HG02943 (cell line): ENCODE data around the gene PSMB5.
A peak's percentile ranks its signal among the peaks of the same experiment; 100 is the strongest.

Experiments
- ATAC-seq: cut with Tn5 transposase; IDR thresholded peaks from one replicate; pipeline ENCODE4 v1.9.1; 2021; ENCODE audit warnings: mild to moderate bottlenecking, low read depth, moderate library complexity; ENCODE audit not compliant: unreplicated experiment

Gene PSMB5

DNA sequence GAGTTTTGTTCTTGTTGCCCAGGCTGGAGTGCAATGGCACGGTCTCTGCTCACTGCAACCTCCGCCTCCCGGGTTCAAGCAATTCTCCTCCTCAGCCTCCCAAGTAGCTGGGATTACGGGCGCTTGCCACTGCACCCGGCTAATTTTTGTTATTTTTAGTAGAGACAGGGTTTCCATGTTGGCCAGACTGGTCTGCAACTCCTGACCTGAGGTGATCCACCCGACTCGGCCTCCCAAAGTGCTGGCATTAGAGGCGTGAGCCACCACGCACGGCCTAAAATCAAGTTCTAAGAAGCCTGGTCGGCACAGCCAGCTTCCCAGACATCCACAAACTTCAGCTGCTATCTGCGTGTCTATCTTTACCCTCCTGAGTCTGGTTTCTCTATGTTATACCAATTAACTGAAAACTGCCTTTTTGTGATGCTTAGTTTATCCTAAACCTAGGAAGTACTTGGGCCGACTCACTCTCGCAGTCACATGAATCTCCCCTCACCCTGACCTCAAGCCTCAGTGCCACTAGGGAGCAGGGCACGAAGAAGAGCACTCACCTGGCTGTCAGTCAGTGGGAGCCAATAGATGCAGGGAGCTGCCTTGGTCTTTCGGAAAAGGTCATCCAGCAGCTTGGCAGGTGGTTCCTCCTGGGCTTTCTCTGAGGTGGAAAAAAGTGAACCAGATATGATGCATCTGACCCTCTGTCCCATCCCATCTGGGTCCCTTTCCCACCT is 26.0 kb upstream of the PSMB5 start:
- ATAC-seq, result no peak

GRCh38 chr14:23058654-23059504 is 24.2 kb upstream of the PSMB5 start:
- ATAC-seq, result no peak

GRCh38 chr14:23057757-23058653 is 23.3 kb upstream of the PSMB5 start:
- ATAC-seq, result peak; percentile 59

DNA sequence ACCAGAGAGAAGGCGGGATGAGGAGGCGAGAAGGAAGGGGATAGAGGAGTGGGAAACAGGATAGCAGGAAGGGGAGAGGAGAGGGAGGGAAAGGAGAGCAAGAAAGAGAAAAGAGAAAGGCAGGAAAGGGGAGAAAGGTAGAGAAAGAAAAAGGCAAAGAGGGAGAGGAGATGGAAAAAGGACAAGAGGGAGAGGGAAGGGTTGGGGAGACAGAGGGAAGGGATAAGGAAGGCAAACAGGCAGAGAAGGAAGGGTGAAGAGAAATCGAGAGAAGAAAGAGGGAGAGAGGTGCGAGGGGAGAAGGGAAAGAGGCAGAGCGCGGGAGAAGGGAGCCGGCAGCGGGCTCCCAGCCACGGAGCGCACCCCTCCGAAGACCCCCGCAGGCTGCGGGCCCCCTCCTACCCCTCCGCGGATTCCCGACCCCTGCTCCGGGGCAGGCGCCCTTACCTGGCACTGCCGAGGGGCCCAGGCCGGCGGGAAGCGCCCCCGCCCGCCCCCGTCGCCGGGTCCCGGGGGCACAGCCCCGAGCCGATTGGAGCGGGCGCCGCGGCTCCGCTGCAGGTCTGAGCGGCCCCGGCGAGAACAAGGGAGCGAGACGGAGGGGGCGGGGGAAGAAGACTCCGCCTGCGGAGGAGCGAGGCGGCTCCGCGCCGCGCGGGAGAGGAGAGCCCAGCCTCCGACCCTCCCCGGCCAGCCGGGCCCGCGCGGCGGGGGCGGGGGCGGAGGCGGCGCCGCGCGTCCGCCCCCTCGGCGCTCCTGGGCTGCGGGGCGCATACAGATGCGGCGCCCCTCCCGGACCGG is 22.5 kb upstream of the PSMB5 start, which contains the start of gene CDH24:
Gene CDH24 (minus strand): TSS at position 565 of the 801 bp plus-strand sequence. CDS start 1,787 bp downstream, outside the sequence.
- no peak for ATAC-seq

DNA sequence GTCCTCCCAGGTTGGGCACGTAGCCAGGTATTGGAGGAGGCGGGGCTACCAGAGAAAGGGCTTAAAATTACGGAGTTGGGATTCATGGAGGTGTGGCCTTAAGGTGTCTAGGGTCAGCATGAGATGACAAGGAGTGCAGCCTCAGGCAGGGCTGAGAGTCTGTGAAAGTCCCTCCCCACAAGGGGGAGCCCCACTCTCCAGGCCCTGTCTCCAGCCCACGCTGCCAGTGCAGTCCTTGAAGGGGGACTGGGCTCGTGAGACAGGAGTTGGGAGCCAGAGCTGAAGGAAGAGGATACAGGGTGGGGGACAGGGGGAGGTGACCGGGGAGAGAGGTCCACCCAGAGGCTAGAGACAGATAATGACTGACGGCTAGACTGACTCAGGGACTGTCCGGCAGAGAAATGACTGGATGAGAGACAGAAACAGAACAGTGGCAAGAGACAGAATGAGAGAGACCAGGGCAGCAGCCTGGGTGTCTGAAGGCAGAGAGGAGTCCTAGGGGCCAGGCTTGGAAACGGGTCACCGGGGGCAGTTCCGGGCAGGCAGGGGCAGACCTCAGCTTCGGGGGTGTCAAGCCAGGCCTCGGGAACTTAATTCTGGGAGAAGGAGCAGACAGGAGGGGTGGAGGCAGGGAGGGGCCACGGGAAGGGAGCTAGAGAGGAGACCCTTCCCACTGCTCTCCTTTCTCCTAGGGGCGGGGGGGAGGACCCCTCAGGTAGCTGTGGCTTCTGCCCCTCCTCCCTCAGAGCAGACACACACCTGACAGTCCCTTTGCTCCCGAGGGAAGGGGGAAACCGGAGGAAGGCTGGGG is 21.6 kb upstream of the PSMB5 start:
- no peak for ATAC-seq

GRCh38 chr14:23055621-23056144 is 21.0 kb upstream of the PSMB5 start:
- ATAC-seq, result no peak

DNA sequence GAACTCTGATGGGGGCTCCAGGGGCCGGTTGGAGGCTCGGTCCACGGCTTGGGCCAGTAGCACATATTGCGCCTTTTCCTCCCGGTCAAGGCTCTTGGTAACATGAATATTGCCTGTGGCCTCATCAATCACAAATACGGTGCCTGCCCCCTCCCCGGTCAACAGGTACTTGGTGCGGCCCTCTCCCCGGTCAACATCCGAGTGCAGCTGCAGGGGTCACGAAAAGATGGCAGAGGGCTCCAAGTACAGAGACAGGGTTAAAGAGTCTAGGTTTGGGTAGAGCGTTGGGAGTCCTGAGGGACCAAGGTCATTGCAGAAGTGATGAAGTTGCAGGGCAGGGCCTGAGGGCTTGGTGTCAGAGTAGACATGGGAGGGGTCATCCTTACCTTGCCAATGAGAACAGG is 20.4 kb upstream of the PSMB5 start:
- ATAC-seq, result no peak

- no peak for ATAC-seq
Measured at GRCh38 chr14:23054000-23054811, 19.5 kb upstream of the PSMB5 start.

DNA sequence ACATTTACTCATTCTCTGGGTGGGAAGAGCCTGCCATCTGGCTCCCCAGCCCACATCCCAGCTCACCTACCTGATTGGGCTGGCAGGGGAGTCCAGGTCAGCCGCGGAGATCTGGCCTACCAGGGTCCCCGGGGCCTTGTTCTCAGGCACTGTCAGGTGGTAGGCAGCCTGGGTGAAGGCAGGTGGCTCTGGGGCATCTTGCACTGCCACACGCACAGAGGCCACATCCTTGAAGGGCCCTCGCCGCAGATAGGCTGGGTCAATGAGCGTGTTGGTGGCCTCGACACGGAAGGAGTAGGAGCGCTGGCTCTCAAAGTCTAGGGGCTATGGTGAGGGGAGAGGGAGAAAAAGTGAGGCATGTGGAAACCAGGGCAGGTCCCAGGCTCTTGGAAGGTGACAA is 18.7 kb upstream of the PSMB5 start:
- ATAC-seq, result no peak

GRCh38 chr14:23052671-23053070 is 18.0 kb upstream of the PSMB5 start:
- ATAC-seq, result no peak

DNA sequence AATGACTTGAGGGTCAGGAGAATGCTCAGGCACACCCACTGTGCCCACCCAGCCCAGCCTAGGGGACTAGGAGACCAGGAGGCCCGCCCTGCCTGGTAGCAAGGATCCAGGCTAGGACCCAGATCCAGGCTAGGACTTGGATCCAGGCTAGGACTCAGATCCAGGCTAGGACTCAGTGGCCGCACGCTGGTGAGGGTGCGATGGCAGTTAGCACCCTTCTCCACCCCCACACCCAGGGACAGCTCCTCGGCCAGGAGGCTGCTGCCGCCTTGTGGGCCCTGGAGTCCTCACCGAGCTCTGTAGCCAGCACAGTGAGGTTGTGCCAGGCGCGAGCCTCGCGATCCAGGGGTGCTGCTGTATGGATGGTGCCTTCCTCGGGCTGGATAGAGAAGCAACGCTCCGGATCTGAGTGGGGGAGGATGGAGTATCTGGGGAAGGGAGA is 17.5 kb upstream of the PSMB5 start:
- ATAC-seq, result no peak

- ATAC-seq, result no peak
Measured at GRCh38 chr14:23051141-23052057, 16.7 kb upstream of the PSMB5 start.

- no peak for ATAC-seq
Measured at GRCh38 chr14:23049011-23049410, 14.3 kb upstream of the PSMB5 start.

GRCh38 chr14:23047751-23048693 is 13.3 kb upstream of the PSMB5 start:
- no peak for ATAC-seq

DNA sequence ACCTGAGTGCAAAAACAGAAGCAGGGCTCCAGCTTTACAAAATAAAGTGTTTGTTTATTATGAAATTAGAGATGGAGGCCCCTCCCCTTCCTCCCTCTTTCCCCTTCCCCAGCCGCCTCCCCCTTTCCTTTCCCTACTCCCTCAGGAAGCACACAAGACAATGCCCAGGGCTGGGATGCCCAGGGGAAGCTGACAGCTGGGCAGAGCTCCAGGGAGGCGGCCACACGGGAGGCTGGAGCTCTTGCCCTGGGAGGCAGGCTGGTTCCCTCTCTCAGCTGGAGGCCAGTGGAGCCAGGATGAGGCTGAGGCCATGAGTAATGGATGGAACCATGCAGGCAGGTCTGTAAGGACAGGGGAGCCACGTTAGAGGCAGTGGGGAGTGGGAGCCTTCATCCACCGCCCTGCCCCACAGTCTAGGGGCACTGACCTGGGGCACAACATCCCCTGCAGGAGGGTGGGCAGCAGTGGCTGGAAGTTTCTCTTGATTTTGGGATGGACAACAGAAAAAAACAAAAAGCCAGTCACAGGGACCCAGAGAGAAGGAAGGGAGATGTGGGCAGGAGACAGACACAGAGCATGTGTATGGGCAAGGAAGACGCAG is 12.4 kb upstream of the PSMB5 start:
- no peak for ATAC-seq
